Measurements from ENCODE around the gene KCNK15. TPM values are rescaled to one million over a fixed set of nuclear protein-coding genes. Genes with fewer than 3 reads are reported as not detected.

KCNK15 gene
- total and polyA plus RNA-seq, 9 of the 15 experiments (the other 6 are each of a cell fraction or from before 2014, with no cell fraction given) = 0.03 to 0.30 (median 0.17) TPM; not detected in 5

DNA sequence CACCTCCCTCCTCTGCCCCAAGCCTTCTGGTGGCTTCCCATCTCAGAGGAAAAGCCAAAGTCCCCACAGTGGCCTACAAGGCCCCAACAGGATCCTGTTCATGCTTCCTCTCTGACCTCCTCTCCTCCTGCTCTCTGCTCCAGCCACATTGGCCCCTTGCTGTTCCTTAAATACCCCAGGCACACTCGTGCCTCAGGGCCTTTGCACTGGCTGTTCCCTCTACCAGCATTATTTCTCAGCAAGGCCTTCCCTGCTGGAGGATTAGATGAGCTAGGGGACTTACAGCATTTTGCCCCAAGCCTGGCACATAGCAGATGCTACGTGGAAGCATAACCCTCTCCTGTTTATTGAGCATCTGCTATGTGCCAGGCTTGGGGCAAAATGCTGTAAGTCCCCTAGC lies 22.7 kb upstream of the KCNK15 start:
- in situ Hi-C loops (cut with MboI) (no loop called here), intact Hi-C loops (cut with micrococcal nuclease) (no loop called here)
- Histone ChIP-seq H3K27ac (ENCODE audit: extremely low read depth, low read depth, low read length) (no peak overlapping the region), H2AFZ (ENCODE audit: low read depth, low read length) (no peak overlapping the region), H3K4me3 (no peak overlapping the region), H3K4me1 (replicated peaks in 1 of 2; ENCODE audit: control insufficient read depth in 2 of 2, insufficient read depth in 2 of 2, low read length in 2 of 2) (peaks cover 0 to 12% of the 10 kb centered on the region in 2 experiments; a peak in 2 of 5 replicates), H3K4me2 (ENCODE audit: insufficient read depth, low read length) (no peak overlapping the region), H3K9me3 (replicated peaks; ENCODE audit: control insufficient read depth, insufficient read depth, low read depth, low read length) (no peaks in the 10 kb centered on the region), H3K27me3 (ENCODE audit: control insufficient read depth in 2 of 2, insufficient read depth in 2 of 2, low read length in 2 of 2) (peaks cover 43 to 76% of the 10 kb centered on the region in 2 experiments), H3K9ac (ENCODE audit: insufficient read depth in 1 of 2, low read depth in 2 of 2, low read length in 2 of 2) (no peak overlapping the region), H4K20me1 (replicated peaks; ENCODE audit: control insufficient read depth, insufficient read depth, low read length) (0 out of 2 replicates have a peak, but pooled peaks cover 7% of the 10 kb centered on the region), H3K9me1 (ENCODE audit: control insufficient read depth, insufficient read depth, low read length) (no peaks in the 10 kb centered on the region), H3K79me2 (ENCODE audit: control insufficient read depth, insufficient read depth, low read length) (no peaks in the 10 kb centered on the region), H3K36me3 (ENCODE audit: control insufficient read depth, insufficient read depth, low read length) (no peaks in the 10 kb centered on the region)
- 0% methylated on average over 2 of the region's 2 CpGs for WGBS (ENCODE audit: insufficient coverage, low coverage, missing lambda C conversion rate)
- POLR2A ChIA-PET = no interaction called here
- CTCF ChIA-PET (ENCODE audit: low intra/inter-chr PET ratio) = no interaction called here
- FAIRE-seq (no peak), DNase-seq (ENCODE audit: extremely low read depth in 1 of 4, low spot score in 3 of 4) (no peak), ATAC-seq (no peak)
- BruUV-seq (replicated peaks) = no TSS peak
- TF ChIP-seq MCM3 (IDR thresholded peaks at IDR 0.05) (no peak), KDM1A (IDR thresholded peaks at IDR 0.05) (0 out of 4 replicates have a peak, but pooled peaks of 1 of the 2 experiments have one; percentile 10), NR2C1 (IDR thresholded peaks at IDR 0.05) (no peak), NR2C1 (tag; IDR thresholded peaks at IDR 0.05) (no peak), FIP1L1 (IDR thresholded peaks at IDR 0.05; ENCODE audit: low read depth, low read length, poor library complexity, severe bottlenecking) (no peak), SRSF1 (IDR thresholded peaks at IDR 0.05; ENCODE audit: low read depth, low read length) (no peak), RBM25 (IDR thresholded peaks at IDR 0.05; ENCODE audit: low read depth, low read length, severe bottlenecking) (peak; percentile 70), POLR3A (IDR thresholded peaks at IDR 0.05; ENCODE audit: borderline replicate concordance, extremely low read depth, insufficient read depth, insufficient read length) (no peak), BCOR (IDR thresholded peaks at IDR 0.05) (peak; percentile 35; the same call in 1 of the 2 replicates), ZZZ3 (IDR thresholded peaks at IDR 0.05) (no peak), TAL1 (IDR thresholded peaks at IDR 0.05) (no peak), TAF1 (IDR thresholded peaks at IDR 0.05; ENCODE audit: control insufficient read depth, extremely low read depth, insufficient read depth, low read length, severe bottlenecking) (no peak)
- TF ChIP-seq, protein P1, sequence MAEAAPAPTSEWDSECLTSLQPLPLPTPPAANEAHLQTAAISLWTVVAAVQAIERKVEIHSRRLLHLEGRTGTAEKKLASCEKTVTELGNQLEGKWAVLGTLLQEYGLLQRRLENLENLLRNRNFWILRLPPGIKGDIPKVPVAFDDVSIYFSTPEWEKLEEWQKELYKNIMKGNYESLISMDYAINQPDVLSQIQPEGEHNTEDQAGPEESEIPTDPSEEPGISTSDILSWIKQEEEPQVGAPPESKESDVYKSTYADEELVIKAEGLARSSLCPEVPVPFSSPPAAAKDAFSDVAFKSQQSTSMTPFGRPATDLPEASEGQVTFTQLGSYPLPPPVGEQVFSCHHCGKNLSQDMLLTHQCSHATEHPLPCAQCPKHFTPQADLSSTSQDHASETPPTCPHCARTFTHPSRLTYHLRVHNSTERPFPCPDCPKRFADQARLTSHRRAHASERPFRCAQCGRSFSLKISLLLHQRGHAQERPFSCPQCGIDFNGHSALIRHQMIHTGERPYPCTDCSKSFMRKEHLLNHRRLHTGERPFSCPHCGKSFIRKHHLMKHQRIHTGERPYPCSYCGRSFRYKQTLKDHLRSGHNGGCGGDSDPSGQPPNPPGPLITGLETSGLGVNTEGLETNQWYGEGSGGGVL (CRISPR knock-in tag; IDR thresholded peaks at IDR 0.05) = no peak
